NCI-H2196 treated with DMSO at 0.1 percent for 48 hours (cell line): ENCODE data around the gene NUDT3.
A peak's percentile ranks its signal among the peaks of the same experiment; 100 is the strongest.
"Not testable (repeated sequence)": the region's sequence is repeated elsewhere in the genome, so short reads cannot be mapped to it uniquely, and the experiment has no call there.

Experiments
- DNase-seq: peaks from one replicate; lab custom pipeline; 2025; ENCODE audit not compliant: unreplicated experiment; lab: John Stamatoyannopoulos, UW

Gene NUDT3

GRCh38 chr6:34267746-34268145 is 124.7 kb downstream of the NUDT3 start:
- DNase-seq: no peak

- not testable (repeated sequence) for DNase-seq
Measured at GRCh38 chr6:34263484-34263883, 129.0 kb downstream of the NUDT3 start.

- DNase-seq: no peak
Measured at GRCh38 chr6:34260576-34261267, 131.7 kb downstream of the NUDT3 start.

GRCh38 chr6:34259529-34260069 is 132.9 kb downstream of the NUDT3 start:
- no peak for DNase-seq

GRCh38 chr6:34252395-34252794 is 140.1 kb downstream of the NUDT3 start:
- DNase-seq: not testable (repeated sequence)

- no peak for DNase-seq
Measured at GRCh38 chr6:34249469-34250261, 142.8 kb downstream of the NUDT3 start.

GRCh38 chr6:34248727-34249468 is 143.6 kb downstream of the NUDT3 start, which contains the start of gene SMIM29:
SMIM29 (minus strand) TSS chr6:34249006; CDS start chr6:34247791, 1,215 bp downstream.
- peak; percentile 87 for DNase-seq

GRCh38 chr6:34248198-34248726 is 144.2 kb downstream of the NUDT3 start:
- DNase-seq: no peak

- DNase-seq: no peak
Measured at GRCh38 chr6:34247481-34248197, 144.8 kb downstream of the NUDT3 start.

- no peak for DNase-seq
Measured at GRCh38 chr6:34246563-34247391, 145.7 kb downstream of the NUDT3 start.

GRCh38 chr6:34246249-34246562 is 146.3 kb downstream of the NUDT3 start:
- DNase-seq: no peak

GRCh38 chr6:34245761-34246140 is 146.7 kb downstream of the NUDT3 start:
- not testable (repeated sequence) for DNase-seq

GRCh38 chr6:34245032-34245760 is 147.3 kb downstream of the NUDT3 start:
- not testable (repeated sequence) for DNase-seq

GRCh38 chr6:34243901-34244884 is 148.3 kb downstream of the NUDT3 start:
- DNase-seq: no peak

- DNase-seq: no peak
Measured at GRCh38 chr6:34243131-34243771, 149.2 kb downstream of the NUDT3 start.

GRCh38 chr6:34242252-34243130 is 150.0 kb downstream of the NUDT3 start:
- no peak for DNase-seq
